GM12872 (cell line): ENCODE measurements around the gene TMCC1.

Experiments used
- CTCF ChIP-seq: IDR thresholded peaks from 3 replicates; pipeline ENCODE4 v1.5.1; 2011; ENCODE audit warnings: low read depth, mild to moderate bottlenecking, low read length, moderate library complexity; ENCODE audit not compliant: insufficient read depth

TMCC1 gene

DNA sequence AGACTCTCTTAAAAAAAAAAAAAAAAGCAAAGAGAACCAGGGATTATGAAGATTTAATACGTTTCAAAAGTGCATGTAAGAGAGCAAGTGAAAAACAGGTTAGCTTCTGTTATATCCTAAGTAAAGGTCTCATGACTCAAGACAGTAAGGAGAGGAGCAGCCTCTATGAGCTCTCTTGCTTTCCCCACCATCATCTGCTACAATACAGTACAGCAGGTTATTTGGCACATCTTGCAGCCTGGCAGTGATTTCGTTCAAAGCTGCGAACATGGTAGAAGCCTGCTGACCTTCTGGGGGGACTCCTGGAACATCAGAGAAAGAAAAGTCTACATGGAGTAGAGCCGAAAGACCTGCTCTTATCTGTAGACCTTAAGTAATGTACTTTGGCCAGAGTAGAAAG lies 157.9 kb downstream of the TMCC1 start:
- no peak for TF ChIP-seq CTCF

DNA sequence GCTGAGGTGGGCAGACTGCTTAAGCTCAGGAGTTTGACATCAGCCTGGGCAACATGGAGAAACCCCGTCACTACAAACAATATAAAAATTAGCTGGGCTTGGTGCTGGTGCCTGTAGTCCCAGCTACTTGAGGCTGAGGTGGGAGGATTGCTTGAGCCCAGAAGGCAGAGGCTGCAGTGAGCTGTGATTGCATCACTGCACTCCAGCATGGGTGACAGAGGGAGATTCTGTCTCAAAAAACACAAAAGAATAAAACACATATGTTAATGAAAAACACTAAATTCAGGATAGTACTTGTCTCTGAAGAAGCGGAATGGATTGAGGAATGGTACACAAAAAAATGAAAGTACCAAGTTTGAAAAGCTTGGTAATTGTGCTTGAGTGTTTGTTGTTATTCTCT lies 159.1 kb downstream of the TMCC1 start:
- no peak for TF ChIP-seq CTCF

GRCh38 chr3:129732200-129732876 lies 161.2 kb downstream of the TMCC1 start:
- TF ChIP-seq CTCF: no peak

DNA sequence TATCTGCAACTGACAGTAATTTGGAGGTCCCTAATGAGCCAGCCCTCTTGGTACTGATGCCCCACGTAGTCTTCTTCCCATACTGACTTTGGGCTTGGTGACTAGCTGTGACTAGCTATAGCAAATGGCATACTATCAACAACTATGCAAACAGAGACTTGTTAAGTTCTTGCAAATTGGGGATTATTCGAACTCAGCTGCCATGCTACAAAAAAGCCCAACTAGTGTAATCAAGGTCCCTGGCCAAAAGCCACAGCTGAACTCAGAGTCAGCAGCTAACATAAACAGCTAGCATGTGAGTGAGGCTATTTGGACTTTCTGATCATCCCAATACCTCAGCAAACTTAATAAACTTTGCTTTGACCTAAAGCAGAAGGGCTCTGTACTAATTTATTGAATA lies 165.8 kb downstream of the TMCC1 start:
- TF ChIP-seq CTCF: no peak

DNA sequence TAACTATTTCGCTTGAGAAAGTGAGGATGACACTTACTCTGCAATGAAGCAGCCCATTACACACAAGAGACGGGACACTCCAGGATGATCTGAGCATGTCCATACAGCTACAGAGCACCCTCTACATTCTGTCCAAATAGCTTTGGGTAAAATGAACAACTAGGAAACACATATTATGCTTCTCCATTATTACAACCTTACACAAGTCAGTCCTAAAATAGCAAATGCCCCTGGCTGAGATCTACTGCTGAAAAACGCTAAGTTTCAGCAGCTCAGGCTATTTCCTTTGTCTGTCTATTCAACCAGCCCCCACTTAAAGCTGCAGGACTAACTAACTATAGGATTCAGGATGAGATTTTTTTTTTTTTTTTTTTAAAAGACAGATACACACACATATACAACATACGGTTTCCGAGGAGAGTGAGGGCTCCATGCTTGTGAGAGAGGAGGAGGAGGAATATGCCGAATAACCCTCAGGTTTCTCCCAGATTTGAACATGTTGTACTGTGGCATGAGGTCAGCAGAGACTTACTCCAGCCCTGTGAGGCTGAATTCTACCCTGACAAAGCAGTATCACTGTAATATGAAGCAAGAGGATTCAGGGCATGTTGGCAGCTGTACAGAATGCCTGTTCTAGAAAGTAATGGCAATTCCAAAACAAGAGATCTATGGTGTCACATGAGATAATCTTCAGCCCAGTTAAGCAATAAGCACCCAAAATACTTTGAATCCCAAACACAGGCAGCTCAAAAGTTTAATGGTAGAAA lies 169.8 kb downstream of the TMCC1 start:
- no peak for TF ChIP-seq CTCF

- no peak for TF ChIP-seq CTCF
These were observed 171.0 kb downstream of the TMCC1 start for GRCh38 chr3:129722527-129722926.

- TF ChIP-seq CTCF: no peak
These were observed 175.3 kb downstream of the TMCC1 start for GRCh38 chr3:129718201-129718600.
